ENCODE data around the gene TIGD7.

DNA sequence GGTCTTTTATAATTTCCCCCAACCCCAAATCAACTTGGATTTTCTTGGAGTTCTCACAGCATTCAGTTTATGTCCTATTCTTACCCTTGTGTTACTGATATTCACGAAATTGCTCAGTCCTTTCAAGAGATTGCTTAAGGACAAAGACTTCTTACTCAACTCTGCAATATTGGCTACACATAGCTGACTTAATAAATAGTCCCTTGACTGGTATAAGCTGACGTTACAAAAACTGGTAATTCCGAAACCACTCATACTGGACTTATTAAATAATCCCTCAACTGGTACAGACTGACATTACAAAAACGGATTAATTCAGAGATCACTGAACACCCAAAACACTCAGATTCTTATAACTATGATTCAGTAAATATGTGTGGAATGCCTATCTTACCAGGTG is 860 bp downstream of the TIGD7 start:
- TF ChIP-seq SP1 (IDR thresholded peaks at IDR 0.05; ENCODE audit: low read depth, low read length) (no peak), EZH2 (IDR thresholded peaks at IDR 0.05; ENCODE audit: low read depth, low read length, severe bottlenecking) (no peak), CHD1 (IDR thresholded peaks at IDR 0.05; ENCODE audit: low read depth, low read length) (no peak), TEAD4 (IDR thresholded peaks at IDR 0.05; ENCODE audit: low read depth, low read length) (no peak), EGR1 (IDR thresholded peaks at IDR 0.05; ENCODE audit: borderline replicate concordance, low read depth, low read length) (no peak), KDM1A (IDR thresholded peaks at IDR 0.05; ENCODE audit: borderline replicate concordance, low read length) (no peak)
- TF ChIP-seq, protein P1, sequence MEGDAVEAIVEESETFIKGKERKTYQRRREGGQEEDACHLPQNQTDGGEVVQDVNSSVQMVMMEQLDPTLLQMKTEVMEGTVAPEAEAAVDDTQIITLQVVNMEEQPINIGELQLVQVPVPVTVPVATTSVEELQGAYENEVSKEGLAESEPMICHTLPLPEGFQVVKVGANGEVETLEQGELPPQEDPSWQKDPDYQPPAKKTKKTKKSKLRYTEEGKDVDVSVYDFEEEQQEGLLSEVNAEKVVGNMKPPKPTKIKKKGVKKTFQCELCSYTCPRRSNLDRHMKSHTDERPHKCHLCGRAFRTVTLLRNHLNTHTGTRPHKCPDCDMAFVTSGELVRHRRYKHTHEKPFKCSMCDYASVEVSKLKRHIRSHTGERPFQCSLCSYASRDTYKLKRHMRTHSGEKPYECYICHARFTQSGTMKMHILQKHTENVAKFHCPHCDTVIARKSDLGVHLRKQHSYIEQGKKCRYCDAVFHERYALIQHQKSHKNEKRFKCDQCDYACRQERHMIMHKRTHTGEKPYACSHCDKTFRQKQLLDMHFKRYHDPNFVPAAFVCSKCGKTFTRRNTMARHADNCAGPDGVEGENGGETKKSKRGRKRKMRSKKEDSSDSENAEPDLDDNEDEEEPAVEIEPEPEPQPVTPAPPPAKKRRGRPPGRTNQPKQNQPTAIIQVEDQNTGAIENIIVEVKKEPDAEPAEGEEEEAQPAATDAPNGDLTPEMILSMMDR (IDR thresholded peaks at IDR 0.05; ENCODE audit: control extremely low read depth in 1 of 3, insufficient read depth in 1 of 3, low read depth in 1 of 3, low read length in 3 of 3): no peak
